IMR-90 (cell line): ENCODE data around the gene KNCN. TPM values are rescaled to one million over a fixed set of nuclear protein-coding genes. Genes with fewer than 3 reads are reported as not detected.

Experiments
- ATAC-seq: fragments of 200-7000 bp; cut with Tn5 transposase; 2 replicates; pipeline ENCODE4 v1.9.1; 2020; ENCODE audit warnings: low read depth, mild to moderate bottlenecking, moderate library complexity
- BruUV-seq: library from RNA; stranded (reverse); fragments of 400-500 nt; replicated peaks from 2 replicates; lab custom pipeline; 2021; lab: Mats Ljungman, UMichigan
- CTCF ChIA-PET: fragments of 300-600 bp; formaldehyde crosslinking; extraction: SDS; loops from one replicate; lab custom pipeline; 2021; ENCODE audit warnings: antibody characterized with exemption; lab: Yijun Ruan, JAX
- POLR2A ChIA-PET: fragments of 300-600 bp; sonication (Branson Sonifier 250); formaldehyde crosslinking; loops from one replicate; lab custom pipeline; 2022; ENCODE audit warnings: antibody characterized with exemption; ENCODE audit not compliant: unreplicated experiment; lab: Charles Lee
- DNase-seq: peaks from one replicate; pipeline ENCODE4 v3.0.0; 2013
- H2AFZ ChIP-seq: replicated peaks from 2 replicates; pipeline ENCODE3; 2013; ENCODE audit warnings: low read length, mild to moderate bottlenecking; ENCODE audit not compliant: poor library complexity
- H2AK5ac ChIP-seq: 2 replicates; pipeline ENCODE4 v1.6.1; 2013; ENCODE audit warnings: low read depth, low read length, inconsistent platforms
- H2AK9ac ChIP-seq: replicated peaks from 2 replicates; pipeline ENCODE3; 2013; ENCODE audit warnings: mild to moderate bottlenecking, low read depth, low read length, moderate library complexity; ENCODE audit not compliant: poor library complexity
- H2BK120ac ChIP-seq: 2 replicates; pipeline ENCODE4 v1.6.1; 2013; ENCODE audit warnings: low read depth, low read length, inconsistent platforms
- H2BK15ac ChIP-seq: 3 replicates; pipeline ENCODE4 v1.6.1; 2013; ENCODE audit warnings: low read depth, low read length, inconsistent platforms
- H2BK20ac ChIP-seq: 2 replicates; pipeline ENCODE4 v1.6.1; 2013; ENCODE audit warnings: low read depth, mild to moderate bottlenecking, inconsistent platforms, low read length, moderate library complexity
- H2BK5ac ChIP-seq: 2 replicates; pipeline ENCODE4 v1.6.1; 2013; ENCODE audit warnings: mild to moderate bottlenecking, low read depth, low read length, inconsistent platforms; ENCODE audit not compliant: poor library complexity, severe bottlenecking
- H3K14ac ChIP-seq: replicated peaks from 2 replicates; pipeline ENCODE4 v1.6.1; 2013; ENCODE audit warnings: low read depth, low read length, inconsistent platforms
- H3K18ac ChIP-seq: 2 replicates; pipeline ENCODE4 v1.6.1; 2013; ENCODE audit warnings: low read depth, low read length, control low read depth
- H3K23ac ChIP-seq: 2 replicates; pipeline ENCODE4 v1.6.1; 2013; ENCODE audit warnings: low read depth, low read length, inconsistent platforms
- H3K27ac ChIP-seq: 2 replicates; pipeline ENCODE4 v1.5.1; 2013; ENCODE audit warnings: mild to moderate bottlenecking, control low read depth, low read length; ENCODE audit not compliant: insufficient read depth
- H3K27me3 ChIP-seq: 2 replicates; pipeline ENCODE4 v1.6.1; 2013; ENCODE audit warnings: low read length; ENCODE audit not compliant: control insufficient read depth, insufficient read depth
- H3K36me3 ChIP-seq: 2 replicates; pipeline ENCODE4 v1.6.1; 2013; ENCODE audit warnings: low read length, mixed read lengths; ENCODE audit not compliant: control insufficient read depth, insufficient read depth
- H3K4ac ChIP-seq: 2 replicates; pipeline ENCODE4 v1.6.1; 2013; ENCODE audit warnings: low read depth, low read length, inconsistent platforms
- H3K4me1 ChIP-seq: 2 replicates; pipeline ENCODE4 v1.6.1; 2013; ENCODE audit warnings: low read length, mixed read lengths; ENCODE audit not compliant: control insufficient read depth, insufficient read depth
- H3K4me2 ChIP-seq: 2 replicates; pipeline ENCODE4 v1.6.1; 2013; ENCODE audit warnings: low read depth, mild to moderate bottlenecking, control low read depth, low read length, moderate library complexity
- H3K4me3 ChIP-seq: 2 replicates; pipeline ENCODE4 v1.5.1; 2013; ENCODE audit warnings: low read depth, mild to moderate bottlenecking, control low read depth, low read length, moderate library complexity; ENCODE audit not compliant: insufficient read depth
- H3K56ac ChIP-seq: 2 replicates; pipeline ENCODE4 v1.6.1; 2013; ENCODE audit warnings: low read length, inconsistent platforms; ENCODE audit not compliant: insufficient read depth; ENCODE audit errors: extremely low read depth
- H3K79me1 ChIP-seq, 2 experiments: 2 replicates each; pipeline ENCODE4 v1.6.1; 2013; ENCODE audit warnings: low read length in 2 of 2, inconsistent platforms in 1 of 2, low read depth in 1 of 2
- H3K9ac ChIP-seq: 2 replicates; pipeline ENCODE4 v1.6.1; 2013; ENCODE audit warnings: low read depth, low read length, control low read depth
- H3K9me1 ChIP-seq: 2 replicates; pipeline ENCODE4 v1.6.1; 2013; ENCODE audit warnings: low read length, inconsistent platforms; ENCODE audit not compliant: insufficient read depth
- H3K9me3 ChIP-seq: 2 replicates; pipeline ENCODE4 v1.6.1; 2013; ENCODE audit warnings: low read length; ENCODE audit not compliant: control insufficient read depth, insufficient read depth
- H4K20me1 ChIP-seq: 2 replicates; pipeline ENCODE4 v1.6.1; 2013; ENCODE audit warnings: low read length, inconsistent platforms; ENCODE audit not compliant: insufficient read depth
- H4K5ac ChIP-seq: 2 replicates; pipeline ENCODE4 v1.6.1; 2013; ENCODE audit warnings: mild to moderate bottlenecking, low read depth, low read length, control low read depth
- H4K8ac ChIP-seq, 2 experiments: 2 replicates each; pipeline ENCODE4 v1.6.1; 2013; ENCODE audit warnings: low read depth in 2 of 2, low read length in 2 of 2, control low read depth in 1 of 2, inconsistent platforms in 1 of 2
- H4K91ac ChIP-seq: 2 replicates; pipeline ENCODE4 v1.6.1; 2013; ENCODE audit warnings: low read depth, low read length, inconsistent platforms; ENCODE audit not compliant: insufficient read depth
- CEBPB ChIP-seq: IDR thresholded peaks from 2 replicates; pipeline ENCODE4 v1.6.1; 2012; ENCODE audit warnings: low read depth, low read length, improper control_type of control experiment
- CHD1 ChIP-seq: IDR thresholded peaks from 2 replicates; pipeline ENCODE4 v1.6.1; 2012; ENCODE audit warnings: low read depth, low read length, improper control_type of control experiment
- FOS ChIP-seq: fragments of 150-350 bp; IDR thresholded peaks from 2 replicates; pipeline ENCODE4 v1.6.1; 2016; ENCODE audit warnings: low read depth, low read length
- MAFK ChIP-seq: IDR thresholded peaks from 2 replicates; pipeline ENCODE4 v1.6.1; 2012; ENCODE audit warnings: low read depth, low read length, improper control_type of control experiment
- MAZ ChIP-seq: IDR thresholded peaks from 2 replicates; pipeline ENCODE4 v1.6.1; 2012; ENCODE audit warnings: low read depth, mild to moderate bottlenecking, low read length, improper control_type of control experiment, moderate library complexity, borderline replicate concordance
- MXI1 ChIP-seq: IDR thresholded peaks from 2 replicates; pipeline ENCODE4 v1.6.1; 2012; ENCODE audit warnings: low read depth, mild to moderate bottlenecking, low read length, moderate library complexity, borderline replicate concordance
- NFE2L2 ChIP-seq: fragments of 150-350 bp; IDR thresholded peaks from 2 replicates; pipeline ENCODE4 v1.6.1; 2016; ENCODE audit warnings: low read depth, mild to moderate bottlenecking, low read length
- RAD21 ChIP-seq: IDR thresholded peaks from 2 replicates; pipeline ENCODE4 v1.6.1; 2012; ENCODE audit warnings: low read length, improper control_type of control experiment
- RCOR1 ChIP-seq: IDR thresholded peaks from 2 replicates; pipeline ENCODE4 v1.6.1; 2012; ENCODE audit warnings: mild to moderate bottlenecking, low read length, improper control_type of control experiment; ENCODE audit not compliant: insufficient replicate concordance
- RFX5 ChIP-seq: IDR thresholded peaks from 2 replicates; pipeline ENCODE4 v1.8.0; 2012; ENCODE audit warnings: low read depth, mild to moderate bottlenecking, low read length, moderate library complexity
- SMC3 ChIP-seq: fragments of 150-350 bp; IDR thresholded peaks from 2 replicates; pipeline ENCODE4 v1.6.1; 2016; ENCODE audit warnings: low read depth, mild to moderate bottlenecking, antibody characterized with exemption, low read length, moderate library complexity
- WGBS, 2 experiments: methylation state at CpG; one replicate each; pipeline versions ENCODE4 v1.1.5 to v1.1.7; 2013; ENCODE audit warnings: missing lambda C conversion rate in 2 of 2; ENCODE audit not compliant: insufficient read length in 1 of 2; ENCODE audit errors: extremely low coverage in 2 of 2; 5-methylcytosine and 5-hydroxymethylcytosine counted together
- dilution Hi-C: fragments of 300-500 bp; cut with HindIII; formaldehyde crosslinking; loops from one replicate; pipeline ENCODE4 v1.14.3; 2018; ENCODE audit warnings: low sequenced_read_pairs; ENCODE audit not compliant: unreplicated experiment
- in situ Hi-C: fragments of 300-500 bp; cut with MboI; formaldehyde crosslinking; loops from 3 replicates; pipeline ENCODE4 v1.14.3; 2019; ENCODE audit warnings: low sequenced_read_pairs, inconsistent platforms, mixed read lengths
- intact Hi-C: fragments of 100-400 bp; cut with micrococcal nuclease; formaldehyde crosslinking; loops from 2 replicates; pipeline ENCODE4 v1.10.0; 2022
- polyA plus RNA-seq, 3 experiments: library from polyadenylated mRNA; depleted of rRNA; stranded (reverse); fragments of >200 nt; gene quantifications; 2 replicates each; pipeline ENCODE4 v1.2.3, GENCODE V29; 2012; ENCODE audit warnings: low replicate concordance in 1 of 3
- total RNA-seq: library from RNA; depleted of rRNA; stranded (reverse); fragments of >200 nt; gene quantifications from 2 replicates; pipeline ENCODE4 v1.2.3, GENCODE V29; 2012
- TF ChIP-seq, protein P1 (sequence below): fragments of 150-350 bp; IDR thresholded peaks from 2 replicates; pipeline ENCODE4 v1.6.1; 2017; ENCODE audit warnings: mild to moderate bottlenecking, antibody characterized with exemption, low read length, low read depth
- TF ChIP-seq, protein P2 (sequence below): fragments of 150-350 bp; IDR thresholded peaks from 2 replicates; pipeline ENCODE4 v1.6.1; 2016; ENCODE audit warnings: low read depth, mild to moderate bottlenecking, low read length, moderate library complexity, borderline replicate concordance
- TF ChIP-seq, protein P3 (sequence below): conservative IDR thresholded peaks from 2 replicates; pipeline ENCODE4 v1.5.1; 2012; ENCODE audit warnings: mild to moderate bottlenecking, low read depth, low read length, improper control_type of control experiment

KNCN gene
- total and polyA plus RNA-seq, 2 of the 4 experiments (the other 2 are of a cell fraction), result not detected

DNA sequence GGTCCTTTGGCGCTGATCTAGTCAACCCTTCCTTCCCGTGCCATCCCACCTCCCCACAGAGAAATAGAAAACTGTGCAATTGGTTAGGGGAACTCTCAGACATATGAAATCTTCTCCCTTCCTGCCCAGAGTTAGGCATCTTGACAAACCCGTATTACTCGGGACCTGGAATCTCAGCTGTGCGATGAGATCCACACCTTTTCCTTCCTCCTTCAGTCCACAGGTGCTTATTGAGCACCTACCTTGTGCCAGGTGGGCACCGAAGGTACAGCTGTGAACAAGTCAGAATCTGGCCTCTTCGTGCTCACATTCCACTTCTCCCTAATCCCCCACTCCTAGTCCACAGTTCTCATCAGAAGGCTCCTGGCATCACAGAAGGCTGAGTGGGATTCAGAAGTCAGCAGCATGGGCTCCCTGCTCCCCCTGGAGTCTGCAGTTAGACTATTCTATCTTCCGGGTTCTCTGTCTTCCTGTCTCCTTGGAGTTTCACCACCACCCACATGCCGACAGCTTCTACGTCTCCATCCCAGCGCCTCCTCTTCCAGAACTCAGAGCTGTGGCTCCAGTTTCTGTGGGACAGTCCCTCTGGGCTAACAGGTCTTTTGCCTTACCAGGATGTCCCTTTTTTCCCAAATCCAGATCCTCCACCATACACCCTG is 23.0 kb downstream of the KNCN start:
- H4K8ac ChIP-seq, result no peak overlapping the region
- intact Hi-C loops, result loop anchor here (1.0 kb wide), 5 partner anchors 51 to 197 kb away; no protein-coding TSS in a partner anchor
- H4K91ac ChIP-seq, result no peak overlapping the region
- no peak overlapping the region for H2BK15ac ChIP-seq
- no peak overlapping the region for H2AK5ac ChIP-seq
- no TSS peak for BruUV-seq
- H2BK120ac ChIP-seq, result no peak overlapping the region
- dilution Hi-C loops, result no loop called here
- no peak overlapping the region for H3K9ac ChIP-seq
- H3K18ac ChIP-seq, result no peak overlapping the region
- H3K4me3 ChIP-seq, result no peak overlapping the region
- no peaks in the 10 kb centered on the region for H4K20me1 ChIP-seq
- ChIA-PET POLR2A (no interaction called here), CTCF (interaction anchor here (1.0 to 2.2 kb wide), 7 partner anchors 8 to 89 kb away, joined by 3 to 12 read pairs (median 4); no protein-coding TSS in a partner anchor)
- H2AK9ac ChIP-seq, result no peak overlapping the region
- H3K4ac ChIP-seq, result no peak overlapping the region
- no peak overlapping the region for H3K4me2 ChIP-seq
- H3K14ac ChIP-seq, result no peak overlapping the region
- DNase-seq, result peak; percentile 22
- H3K79me1 ChIP-seq, result no peaks in the 10 kb centered on the region
- no peak overlapping the region for H3K27ac ChIP-seq
- no peaks in the 10 kb centered on the region for H3K4me1 ChIP-seq
- ATAC-seq, result peak; percentile 4; the same call in 1 of the 2 replicates
- H3K27me3 ChIP-seq, result peaks cover 57% of the 10 kb centered on the region
- no peak overlapping the region for H4K5ac ChIP-seq
- no peak overlapping the region for H3K56ac ChIP-seq
- H2BK20ac ChIP-seq, result no peak overlapping the region
- H3K23ac ChIP-seq, result no peak overlapping the region
- H3K36me3 ChIP-seq, result no peaks in the 10 kb centered on the region
- H2BK5ac ChIP-seq, result no peak overlapping the region
- H3K9me3 ChIP-seq, result no peaks in the 10 kb centered on the region
- in situ Hi-C loops, result loop anchor here (5.0 kb wide), 3 partner anchors 51 to 121 kb away; no protein-coding TSS in a partner anchor
- WGBS, 2 experiments, result 25% methylated on average over 4 of the region's 11 CpGs; no CpG with 5 or more reads in 1 of the 2 experiments
- no peaks in the 10 kb centered on the region for H3K9me1 ChIP-seq
- peak overlapping the region; percentile 58 for H2AFZ ChIP-seq
- no peak for TF ChIP-seq FOS
- TF ChIP-seq RFX5, result no peak
- no peak for TF ChIP-seq MXI1
- TF ChIP-seq MAZ, result no peak
- peak; percentile 39; the same call in 1 of the 2 replicates for TF ChIP-seq SMC3
- no peak for TF ChIP-seq NFE2L2
- TF ChIP-seq CHD1, result no peak
- TF ChIP-seq RCOR1, result no peak
- no peak for TF ChIP-seq CEBPB
- TF ChIP-seq, protein P1, sequence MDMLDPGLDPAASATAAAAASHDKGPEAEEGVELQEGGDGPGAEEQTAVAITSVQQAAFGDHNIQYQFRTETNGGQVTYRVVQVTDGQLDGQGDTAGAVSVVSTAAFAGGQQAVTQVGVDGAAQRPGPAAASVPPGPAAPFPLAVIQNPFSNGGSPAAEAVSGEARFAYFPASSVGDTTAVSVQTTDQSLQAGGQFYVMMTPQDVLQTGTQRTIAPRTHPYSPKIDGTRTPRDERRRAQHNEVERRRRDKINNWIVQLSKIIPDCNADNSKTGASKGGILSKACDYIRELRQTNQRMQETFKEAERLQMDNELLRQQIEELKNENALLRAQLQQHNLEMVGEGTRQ, result no peak
- TF ChIP-seq, protein P2, sequence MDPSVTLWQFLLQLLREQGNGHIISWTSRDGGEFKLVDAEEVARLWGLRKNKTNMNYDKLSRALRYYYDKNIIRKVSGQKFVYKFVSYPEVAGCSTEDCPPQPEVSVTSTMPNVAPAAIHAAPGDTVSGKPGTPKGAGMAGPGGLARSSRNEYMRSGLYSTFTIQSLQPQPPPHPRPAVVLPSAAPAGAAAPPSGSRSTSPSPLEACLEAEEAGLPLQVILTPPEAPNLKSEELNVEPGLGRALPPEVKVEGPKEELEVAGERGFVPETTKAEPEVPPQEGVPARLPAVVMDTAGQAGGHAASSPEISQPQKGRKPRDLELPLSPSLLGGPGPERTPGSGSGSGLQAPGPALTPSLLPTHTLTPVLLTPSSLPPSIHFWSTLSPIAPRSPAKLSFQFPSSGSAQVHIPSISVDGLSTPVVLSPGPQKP, result no peak
- TF ChIP-seq RAD21, result peak; percentile 38
- no peak for TF ChIP-seq MAFK
- TF ChIP-seq, protein P3, sequence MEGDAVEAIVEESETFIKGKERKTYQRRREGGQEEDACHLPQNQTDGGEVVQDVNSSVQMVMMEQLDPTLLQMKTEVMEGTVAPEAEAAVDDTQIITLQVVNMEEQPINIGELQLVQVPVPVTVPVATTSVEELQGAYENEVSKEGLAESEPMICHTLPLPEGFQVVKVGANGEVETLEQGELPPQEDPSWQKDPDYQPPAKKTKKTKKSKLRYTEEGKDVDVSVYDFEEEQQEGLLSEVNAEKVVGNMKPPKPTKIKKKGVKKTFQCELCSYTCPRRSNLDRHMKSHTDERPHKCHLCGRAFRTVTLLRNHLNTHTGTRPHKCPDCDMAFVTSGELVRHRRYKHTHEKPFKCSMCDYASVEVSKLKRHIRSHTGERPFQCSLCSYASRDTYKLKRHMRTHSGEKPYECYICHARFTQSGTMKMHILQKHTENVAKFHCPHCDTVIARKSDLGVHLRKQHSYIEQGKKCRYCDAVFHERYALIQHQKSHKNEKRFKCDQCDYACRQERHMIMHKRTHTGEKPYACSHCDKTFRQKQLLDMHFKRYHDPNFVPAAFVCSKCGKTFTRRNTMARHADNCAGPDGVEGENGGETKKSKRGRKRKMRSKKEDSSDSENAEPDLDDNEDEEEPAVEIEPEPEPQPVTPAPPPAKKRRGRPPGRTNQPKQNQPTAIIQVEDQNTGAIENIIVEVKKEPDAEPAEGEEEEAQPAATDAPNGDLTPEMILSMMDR, result peak; percentile 30; the same call in 1 of the 2 replicates
